Eye (tissue), 1 donor: Measurements from ENCODE around the gene SGPP1.
"Not testable (repeated sequence)": the region's sequence is repeated elsewhere in the genome, so short reads cannot be mapped to it uniquely, and the experiment has no call there.

ENCODE experiments used
- DNase-seq: peaks from one replicate; pipeline ENCODE4 v3.0.0-alpha.2; 2015

The SGPP1 gene

GRCh38 chr14:63672417-63673180, 55.3 kb downstream of the SGPP1 start:
- DNase-seq: peak; percentile 22

- no peak for DNase-seq
These were observed 55.9 kb downstream of the SGPP1 start for GRCh38 chr14:63671987-63672386.

GRCh38 chr14:63670692-63671091, 57.2 kb downstream of the SGPP1 start:
- DNase-seq: no peak

- DNase-seq: no peak
These were observed 61.5 kb downstream of the SGPP1 start for GRCh38 chr14:63666335-63666734.

GRCh38 chr14:63663428-63664341, 64.2 kb downstream of the SGPP1 start:
- DNase-seq: no peak

- DNase-seq: no peak
These were observed 65.1 kb downstream of the SGPP1 start for GRCh38 chr14:63662776-63663175.

GRCh38 chr14:63661881-63662280, 66.0 kb downstream of the SGPP1 start:
- not testable (repeated sequence) for DNase-seq

- no peak for DNase-seq
These were observed 68.1 kb downstream of the SGPP1 start for GRCh38 chr14:63659726-63660125.

- no peak for DNase-seq
These were observed 71.7 kb downstream of the SGPP1 start for GRCh38 chr14:63656194-63656593.

GRCh38 chr14:63654936-63655335, 72.9 kb downstream of the SGPP1 start:
- DNase-seq: no peak

GRCh38 chr14:63654346-63654745, 73.5 kb downstream of the SGPP1 start:
- no peak for DNase-seq

GRCh38 chr14:63652406-63652805, 75.5 kb downstream of the SGPP1 start:
- DNase-seq: no peak

- DNase-seq: no peak
These were observed 77.5 kb downstream of the SGPP1 start for GRCh38 chr14:63650256-63650952.

- DNase-seq: no peak
These were observed 80.0 kb downstream of the SGPP1 start for GRCh38 chr14:63647696-63648410.

- DNase-seq: no peak
These were observed 83.1 kb downstream of the SGPP1 start for GRCh38 chr14:63644741-63645140.

- no peak for DNase-seq
These were observed 85.0 kb downstream of the SGPP1 start for GRCh38 chr14:63642656-63643382.

GRCh38 chr14:63642229-63642611, 85.6 kb downstream of the SGPP1 start:
- DNase-seq: peak; percentile 99

GRCh38 chr14:63641473-63642228, 86.2 kb downstream of the SGPP1 start, which contains the start of gene WDR89:
Gene WDR89 (minus strand): TSS chr14:63641871. CDS start chr14:63599942, 41,929 bp downstream.
- peak; percentile 99 for DNase-seq

GRCh38 chr14:63638493-63638892, 89.4 kb downstream of the SGPP1 start:
- no peak for DNase-seq

- DNase-seq: not testable (repeated sequence)
These were observed 91.7 kb downstream of the SGPP1 start for GRCh38 chr14:63636094-63636635.
